ENCODE measurements around the gene APC.

APC gene

GRCh38 chr5:112812549-112812948 lies 74.9 kb downstream of the APC start:
- H3K36me3 ChIP-seq (ENCODE audit: control insufficient read depth, insufficient read depth, low read length), result no peaks in the 10 kb centered on the region
- no peaks in the 10 kb centered on the region for H3K9me3 ChIP-seq (ENCODE audit: control insufficient read depth, insufficient read depth, low read length)
- WGBS (ENCODE audit: insufficient coverage, insufficient read length), result no CpG with 5 or more reads among the region's 1 CpG
- H3K4me3 ChIP-seq (ENCODE audit: low read length), result no peak overlapping the region
- no peaks in the 10 kb centered on the region for H3K27me3 ChIP-seq (ENCODE audit: control insufficient read depth, insufficient read depth, low read length)
- no peaks in the 10 kb centered on the region for H3K4me1 ChIP-seq (ENCODE audit: control insufficient read depth, insufficient read depth, low read length)
- H3K27ac ChIP-seq (ENCODE audit: low read length), result no peak overlapping the region
- no peak for DNase-seq (ENCODE audit: low read depth, low spot score)

GRCh38 chr5:112820246-112820645 lies 82.6 kb downstream of the APC start:
- H3K9me3 ChIP-seq (ENCODE audit: control insufficient read depth, insufficient read depth, low read length), result no peaks in the 10 kb centered on the region
- H3K4me3 ChIP-seq (ENCODE audit: low read length), result no peak overlapping the region
- no peaks in the 10 kb centered on the region; the same call in 1 of the 2 replicates for H3K36me3 ChIP-seq (ENCODE audit: control insufficient read depth, insufficient read depth, low read length)
- no peaks in the 10 kb centered on the region for H3K4me1 ChIP-seq (ENCODE audit: control insufficient read depth, insufficient read depth, low read length)
- no peak overlapping the region for H3K27ac ChIP-seq (ENCODE audit: low read length)
- DNase-seq (ENCODE audit: low read depth, low spot score), result no peak
- no CpG with 5 or more reads among the region's 1 CpG for WGBS (ENCODE audit: insufficient coverage, insufficient read length)
- H3K27me3 ChIP-seq (ENCODE audit: control insufficient read depth, insufficient read depth, low read length), result no peaks in the 10 kb centered on the region

GRCh38 chr5:112822456-112822855 lies 84.8 kb downstream of the APC start:
- H3K9me3 ChIP-seq (ENCODE audit: control insufficient read depth, insufficient read depth, low read length), result no peaks in the 10 kb centered on the region
- H3K4me3 ChIP-seq (ENCODE audit: low read length), result no peak overlapping the region
- DNase-seq (ENCODE audit: low read depth, low spot score), result no peak
- no peaks in the 10 kb centered on the region for H3K27me3 ChIP-seq (ENCODE audit: control insufficient read depth, insufficient read depth, low read length)
- no CpG with 5 or more reads among the region's 4 CpGs for WGBS (ENCODE audit: insufficient coverage, insufficient read length)
- no peaks in the 10 kb centered on the region for H3K4me1 ChIP-seq (ENCODE audit: control insufficient read depth, insufficient read depth, low read length)
- H3K27ac ChIP-seq (ENCODE audit: low read length), result no peak overlapping the region
- H3K36me3 ChIP-seq (ENCODE audit: control insufficient read depth, insufficient read depth, low read length), result no peaks in the 10 kb centered on the region; the same call in 1 of the 2 replicates

- DNase-seq (ENCODE audit: low read depth, low spot score), result no peak
Measured at GRCh38 chr5:112823181-112823580, 85.5 kb downstream of the APC start.

GRCh38 chr5:112823656-112824055 lies 86.0 kb downstream of the APC start:
- Histone ChIP-seq H3K4me3 (ENCODE audit: low read length) (no peak overlapping the region), H3K27me3 (ENCODE audit: control insufficient read depth, insufficient read depth, low read length) (no peaks in the 10 kb centered on the region), H3K36me3 (ENCODE audit: control insufficient read depth, insufficient read depth, low read length) (no peaks in the 10 kb centered on the region; the same call in 1 of the 2 replicates), H3K4me1 (ENCODE audit: control insufficient read depth, insufficient read depth, low read length) (no peaks in the 10 kb centered on the region), H3K27ac (ENCODE audit: low read length) (no peak overlapping the region), H3K9me3 (ENCODE audit: control insufficient read depth, insufficient read depth, low read length) (no peaks in the 10 kb centered on the region)
- WGBS (ENCODE audit: insufficient coverage, insufficient read length), result no CpG with 5 or more reads among the region's 2 CpGs
- no peak for DNase-seq (ENCODE audit: low read depth, low spot score)

More at GRCh38 chr5:112823181-112823580, 85.5 kb downstream of the APC start:
- no CpG with 5 or more reads among the region's 2 CpGs for WGBS (ENCODE audit: insufficient coverage, insufficient read length)
- Histone ChIP-seq H3K27ac (ENCODE audit: low read length) (no peak overlapping the region), H3K4me1 (ENCODE audit: control insufficient read depth, insufficient read depth, low read length) (no peaks in the 10 kb centered on the region), H3K27me3 (ENCODE audit: control insufficient read depth, insufficient read depth, low read length) (no peaks in the 10 kb centered on the region), H3K9me3 (ENCODE audit: control insufficient read depth, insufficient read depth, low read length) (no peaks in the 10 kb centered on the region), H3K4me3 (ENCODE audit: low read length) (no peak overlapping the region), H3K36me3 (ENCODE audit: control insufficient read depth, insufficient read depth, low read length) (no peaks in the 10 kb centered on the region; the same call in 1 of the 2 replicates)

GRCh38 chr5:112824197-112824596 lies 86.5 kb downstream of the APC start:
- H3K27ac ChIP-seq (ENCODE audit: low read length), result no peak overlapping the region
- no peak overlapping the region for H3K4me3 ChIP-seq (ENCODE audit: low read length)
- no peak for DNase-seq (ENCODE audit: low read depth, low spot score)
- H3K27me3 ChIP-seq (ENCODE audit: control insufficient read depth, insufficient read depth, low read length), result no peaks in the 10 kb centered on the region
- no peaks in the 10 kb centered on the region; the same call in 1 of the 2 replicates for H3K36me3 ChIP-seq (ENCODE audit: control insufficient read depth, insufficient read depth, low read length)
- no peaks in the 10 kb centered on the region for H3K9me3 ChIP-seq (ENCODE audit: control insufficient read depth, insufficient read depth, low read length)
- no peaks in the 10 kb centered on the region for H3K4me1 ChIP-seq (ENCODE audit: control insufficient read depth, insufficient read depth, low read length)

GRCh38 chr5:112830378-112830777 lies 92.7 kb downstream of the APC start:
- no CpG with 5 or more reads among the region's 2 CpGs for WGBS (ENCODE audit: insufficient coverage, insufficient read length)
- no peaks in the 10 kb centered on the region for H3K9me3 ChIP-seq (ENCODE audit: control insufficient read depth, insufficient read depth, low read length)
- no peak overlapping the region for H3K27ac ChIP-seq (ENCODE audit: low read length)
- no peaks in the 10 kb centered on the region for H3K4me1 ChIP-seq (ENCODE audit: control insufficient read depth, insufficient read depth, low read length)
- H3K27me3 ChIP-seq (ENCODE audit: control insufficient read depth, insufficient read depth, low read length), result no peaks in the 10 kb centered on the region
- no peak for DNase-seq (ENCODE audit: low read depth, low spot score)
- no peaks in the 10 kb centered on the region for H3K36me3 ChIP-seq (ENCODE audit: control insufficient read depth, insufficient read depth, low read length)
- no peak overlapping the region for H3K4me3 ChIP-seq (ENCODE audit: low read length)

- Histone ChIP-seq H3K4me1 (ENCODE audit: control insufficient read depth, insufficient read depth, low read length) (no peaks in the 10 kb centered on the region), H3K36me3 (ENCODE audit: control insufficient read depth, insufficient read depth, low read length) (peaks cover 2% of the 10 kb centered on the region; the same call in 1 of the 2 replicates), H3K4me3 (ENCODE audit: low read length) (no peak overlapping the region), H3K27ac (ENCODE audit: low read length) (no peak overlapping the region), H3K9me3 (ENCODE audit: control insufficient read depth, insufficient read depth, low read length) (no peaks in the 10 kb centered on the region), H3K27me3 (ENCODE audit: control insufficient read depth, insufficient read depth, low read length) (no peaks in the 10 kb centered on the region)
- no peak for DNase-seq (ENCODE audit: low read depth, low spot score)
- WGBS (ENCODE audit: insufficient coverage, insufficient read length), result no CpG with 5 or more reads among the region's 13 CpGs
Measured at GRCh38 chr5:112833971-112834370, 96.3 kb downstream of the APC start.

GRCh38 chr5:112844489-112844888 lies 106.8 kb downstream of the APC start:
- Histone ChIP-seq H3K4me3 (ENCODE audit: low read length) (no peak overlapping the region), H3K36me3 (ENCODE audit: control insufficient read depth, insufficient read depth, low read length) (peaks cover 2% of the 10 kb centered on the region; the same call in 1 of the 2 replicates), H3K27ac (ENCODE audit: low read length) (no peak overlapping the region), H3K27me3 (ENCODE audit: control insufficient read depth, insufficient read depth, low read length) (no peaks in the 10 kb centered on the region), H3K9me3 (ENCODE audit: control insufficient read depth, insufficient read depth, low read length) (no peaks in the 10 kb centered on the region), H3K4me1 (ENCODE audit: control insufficient read depth, insufficient read depth, low read length) (peaks cover 2% of the 10 kb centered on the region; the same call in 1 of the 2 replicates)
- WGBS (ENCODE audit: insufficient coverage, insufficient read length), result no CpG with 5 or more reads among the region's 1 CpG
- DNase-seq (ENCODE audit: low read depth, low spot score), result no peak

GRCh38 chr5:112846556-112846955 lies 108.9 kb downstream of the APC start:
- no peak overlapping the region for H3K4me3 ChIP-seq (ENCODE audit: low read length)
- WGBS (ENCODE audit: insufficient coverage, insufficient read length), result no CpG with 5 or more reads among the region's 5 CpGs
- H3K9me3 ChIP-seq (ENCODE audit: control insufficient read depth, insufficient read depth, low read length), result no peaks in the 10 kb centered on the region
- no peak overlapping the region for H3K27ac ChIP-seq (ENCODE audit: low read length)
- peaks cover 2% of the 10 kb centered on the region; the same call in 1 of the 2 replicates for H3K4me1 ChIP-seq (ENCODE audit: control insufficient read depth, insufficient read depth, low read length)
- no peaks in the 10 kb centered on the region for H3K36me3 ChIP-seq (ENCODE audit: control insufficient read depth, insufficient read depth, low read length)
- DNase-seq (ENCODE audit: low read depth, low spot score), result no peak
- no peaks in the 10 kb centered on the region for H3K27me3 ChIP-seq (ENCODE audit: control insufficient read depth, insufficient read depth, low read length)

- Histone ChIP-seq H3K4me3 (ENCODE audit: low read length) (no peak overlapping the region), H3K4me1 (ENCODE audit: control insufficient read depth, insufficient read depth, low read length) (peaks cover 2% of the 10 kb centered on the region; the same call in 1 of the 2 replicates), H3K27ac (ENCODE audit: low read length) (no peak overlapping the region), H3K27me3 (ENCODE audit: control insufficient read depth, insufficient read depth, low read length) (no peaks in the 10 kb centered on the region), H3K36me3 (ENCODE audit: control insufficient read depth, insufficient read depth, low read length) (no peaks in the 10 kb centered on the region), H3K9me3 (ENCODE audit: control insufficient read depth, insufficient read depth, low read length) (no peaks in the 10 kb centered on the region)
- DNase-seq (ENCODE audit: low read depth, low spot score), result no peak
Measured at GRCh38 chr5:112847306-112847705, 109.6 kb downstream of the APC start.
